Measurements from ENCODE around the gene IKZF3.

Gene IKZF3

GRCh38 chr17:39738983-39739884, 124.9 kb downstream of the IKZF3 start:
- no peak for TF ChIP-seq CTCF (IDR thresholded peaks at IDR 0.05; ENCODE audit: insufficient read depth, low read length, poor library complexity, severe bottlenecking)
- Histone ChIP-seq H3K27me3 (replicated peaks; ENCODE audit: control insufficient read depth, insufficient read depth, low read length) (no peaks in the 10 kb centered on the region), H3K4me3 (replicated peaks; ENCODE audit: low read depth, low read length) (no peak overlapping the region), H3K36me3 (ENCODE audit: control insufficient read depth, insufficient read depth, low read length) (no peaks in the 10 kb centered on the region)
- no peak for DNase-seq (ENCODE audit: extremely low read depth, insufficient read length)

- Histone ChIP-seq H3K36me3 (ENCODE audit: control insufficient read depth, insufficient read depth, low read length) (no peaks in the 10 kb centered on the region), H3K27me3 (replicated peaks; ENCODE audit: control insufficient read depth, insufficient read depth, low read length) (no peaks in the 10 kb centered on the region), H3K4me3 (replicated peaks; ENCODE audit: low read depth, low read length) (no peak overlapping the region)
- no peak for DNase-seq (ENCODE audit: extremely low read depth, insufficient read length)
- TF ChIP-seq CTCF (IDR thresholded peaks at IDR 0.05; ENCODE audit: insufficient read depth, low read length, poor library complexity, severe bottlenecking): no peak
These were observed 125.6 kb downstream of the IKZF3 start for GRCh38 chr17:39738568-39738901.

- no peak for TF ChIP-seq CTCF (IDR thresholded peaks at IDR 0.05; ENCODE audit: insufficient read depth, low read length, poor library complexity, severe bottlenecking)
These were observed 126.1 kb downstream of the IKZF3 start, which contains the start of gene GRB7 for GRCh38 chr17:39737760-39738567. GRB7 (plus strand) TSS chr17:39737938; CDS start chr17:39742302, 4,364 bp downstream.

GRCh38 chr17:39737206-39737759, 126.8 kb downstream of the IKZF3 start:
- no peak for TF ChIP-seq CTCF (IDR thresholded peaks at IDR 0.05; ENCODE audit: insufficient read depth, low read length, poor library complexity, severe bottlenecking)
- no peak overlapping the region for H3K4me3 ChIP-seq (replicated peaks; ENCODE audit: low read depth, low read length)

More at GRCh38 chr17:39737760-39738567, 126.1 kb downstream of the IKZF3 start, which contains the start of gene GRB7:
- no peaks in the 10 kb centered on the region for H3K27me3 ChIP-seq (replicated peaks; ENCODE audit: control insufficient read depth, insufficient read depth, low read length)
- DNase-seq (ENCODE audit: extremely low read depth, insufficient read length): no peak
- no peaks in the 10 kb centered on the region for H3K36me3 ChIP-seq (ENCODE audit: control insufficient read depth, insufficient read depth, low read length)
- H3K4me3 ChIP-seq (replicated peaks; ENCODE audit: low read depth, low read length): no peak within 1 kb of the TSS

GRCh38 chr17:39736319-39737165, 127.6 kb downstream of the IKZF3 start:
- no peak overlapping the region for H3K4me3 ChIP-seq (replicated peaks; ENCODE audit: low read depth, low read length)
- no peaks in the 10 kb centered on the region for H3K27me3 ChIP-seq (replicated peaks; ENCODE audit: control insufficient read depth, insufficient read depth, low read length)
- no peak for TF ChIP-seq CTCF (IDR thresholded peaks at IDR 0.05; ENCODE audit: insufficient read depth, low read length, poor library complexity, severe bottlenecking)
- DNase-seq (ENCODE audit: extremely low read depth, insufficient read length): no peak
- H3K36me3 ChIP-seq (ENCODE audit: control insufficient read depth, insufficient read depth, low read length): no peaks in the 10 kb centered on the region

More at GRCh38 chr17:39737206-39737759, 126.8 kb downstream of the IKZF3 start:
- DNase-seq (ENCODE audit: extremely low read depth, insufficient read length): no peak
- Histone ChIP-seq H3K27me3 (replicated peaks; ENCODE audit: control insufficient read depth, insufficient read depth, low read length) (no peaks in the 10 kb centered on the region), H3K36me3 (ENCODE audit: control insufficient read depth, insufficient read depth, low read length) (no peaks in the 10 kb centered on the region)

All from GM06990 (cell line).